ENCODE data around the gene FAU.

The FAU gene

GRCh38 chr11:65108469-65109123 lies 13.3 kb downstream of the FAU start:
- no peak for TF ChIP-seq PPARA (CRISPR knock-in tag; IDR thresholded peaks at IDR 0.05; ENCODE audit: borderline replicate concordance)
- TF ChIP-seq CSDC2 (CRISPR knock-in tag; IDR thresholded peaks at IDR 0.05) = no peak
- ATAC-seq = no peak

- TF ChIP-seq POU6F1 (CRISPR knock-in tag; IDR thresholded peaks at IDR 0.05; ENCODE audit: borderline replicate concordance, low read depth) (no peak), ESRRG (CRISPR knock-in tag; IDR thresholded peaks at IDR 0.05) (no peak), ZFP3 (CRISPR knock-in tag; IDR thresholded peaks at IDR 0.05) (no peak), ZC3H10 (CRISPR knock-in tag; IDR thresholded peaks at IDR 0.05) (no peak), TSHZ2 (CRISPR knock-in tag; IDR thresholded peaks at IDR 0.05) (no peak), RARB (CRISPR knock-in tag; IDR thresholded peaks at IDR 0.05) (no peak), CSRNP3 (CRISPR knock-in tag; IDR thresholded peaks at IDR 0.05) (no peak), CSDC2 (CRISPR knock-in tag; IDR thresholded peaks at IDR 0.05) (no peak)
- no peak for ATAC-seq
These were observed 14.0 kb downstream of the FAU start for GRCh38 chr11:65107751-65108468.

DNA sequence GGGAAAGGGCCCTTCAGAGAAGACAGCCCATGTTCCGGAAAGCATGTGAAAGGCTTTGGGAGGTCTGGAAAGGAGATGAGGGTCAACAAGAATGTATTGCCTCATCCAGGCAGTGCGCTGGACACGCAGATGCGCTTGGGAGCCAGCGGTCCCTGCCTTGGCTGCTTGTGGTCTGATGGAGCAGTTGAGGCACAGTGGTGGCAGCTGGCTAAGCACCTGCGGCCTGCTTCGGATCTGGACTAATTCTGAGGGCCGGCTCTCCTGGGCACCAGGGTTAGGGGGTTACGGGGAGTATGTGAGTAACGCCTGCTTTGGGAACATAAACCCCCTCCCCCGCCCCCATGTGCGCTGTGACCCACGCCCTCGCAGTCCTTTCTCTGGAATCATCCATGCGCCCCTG lies 14.9 kb downstream of the FAU start:
- ATAC-seq = no peak
- TF ChIP-seq ZNF70 (CRISPR knock-in tag; IDR thresholded peaks at IDR 0.05) = no peak
- TF ChIP-seq BACH2 (CRISPR knock-in tag; IDR thresholded peaks at IDR 0.05; ENCODE audit: borderline replicate concordance) = no peak
- TF ChIP-seq GLIS3 (CRISPR knock-in tag; IDR thresholded peaks at IDR 0.05) = no peak
- TF ChIP-seq TOX (CRISPR knock-in tag; IDR thresholded peaks at IDR 0.05; ENCODE audit: borderline replicate concordance) = no peak
- TF ChIP-seq PPARA (CRISPR knock-in tag; IDR thresholded peaks at IDR 0.05; ENCODE audit: borderline replicate concordance) = no peak
- TF ChIP-seq ZFP30 (CRISPR knock-in tag; IDR thresholded peaks at IDR 0.05) = no peak
- no peak for TF ChIP-seq CSRNP3 (CRISPR knock-in tag; IDR thresholded peaks at IDR 0.05)
- TF ChIP-seq TCF4 (CRISPR knock-in tag; IDR thresholded peaks at IDR 0.05; ENCODE audit: borderline replicate concordance) = no peak
- TF ChIP-seq POU6F1 (CRISPR knock-in tag; IDR thresholded peaks at IDR 0.05; ENCODE audit: borderline replicate concordance, low read depth) = no peak
- no peak for TF ChIP-seq ISL1 (CRISPR knock-in tag; IDR thresholded peaks at IDR 0.05)
- TF ChIP-seq OSR1 (CRISPR knock-in tag; IDR thresholded peaks at IDR 0.05) = no peak
- no peak for TF ChIP-seq ZNF565 (CRISPR knock-in tag; conservative IDR thresholded peaks at IDR 0.05; ENCODE audit: low read depth)
- TF ChIP-seq ZC3H10 (CRISPR knock-in tag; IDR thresholded peaks at IDR 0.05) = no peak
